Keratinocyte (primary cell): Measurements from ENCODE around the gene WDR3. TPM values are rescaled to one million over a fixed set of nuclear protein-coding genes. Genes with fewer than 3 reads are reported as not detected.

ENCODE experiments used
- DNase-seq: peaks from one replicate; pipeline ENCODE4 v3.0.0-alpha.2; 2011; ENCODE audit warnings: low read depth, missing footprints, low spot score
- FAIRE-seq: peaks from 2 replicates; lab custom pipeline; 2011; peaks lifted over from hg19 to GRCh38; lab: Jason Lieb, UNC
- H2AFZ ChIP-seq: 2 replicates; pipeline ENCODE4 v1.6.0; 2012; ENCODE audit warnings: low read length, control low read depth, inconsistent platforms; ENCODE audit not compliant: control insufficient read depth
- H3K27ac ChIP-seq: 2 replicates; pipeline ENCODE4 v1.5.1; 2011; ENCODE audit warnings: low read length; ENCODE audit not compliant: control insufficient read depth, insufficient read depth
- H3K27me3 ChIP-seq: 3 replicates; pipeline ENCODE4 v1.6.0; 2011; ENCODE audit warnings: low read length; ENCODE audit not compliant: control insufficient read depth, insufficient read depth; ENCODE audit errors: extremely low read depth
- H3K36me3 ChIP-seq, 2 experiments: 2 replicates in 1 of 2; 3 replicates in 1 of 2; pipeline ENCODE4 v1.5.1; 2011; ENCODE audit warnings: low read length in 2 of 2, mild to moderate bottlenecking in 1 of 2; ENCODE audit not compliant: control insufficient read depth in 2 of 2, insufficient read depth in 2 of 2; ENCODE audit errors: extremely low read depth in 1 of 2
- H3K4me1 ChIP-seq: 3 replicates; pipeline ENCODE4 v1.5.1; 2011; ENCODE audit warnings: low read length; ENCODE audit not compliant: control insufficient read depth, insufficient read depth; ENCODE audit errors: extremely low read depth
- H3K4me2 ChIP-seq: 3 replicates; pipeline ENCODE4 v1.6.0; 2011; ENCODE audit warnings: low read depth, low read length; ENCODE audit not compliant: control insufficient read depth, insufficient read depth; ENCODE audit errors: extremely low read depth
- H3K4me3 ChIP-seq, 3 experiments: fragments of 200-600 bp in 1 of 3; sonication (generic) in 1 of 3; 2 replicates in 2 of 3; 3 replicates in 1 of 3; pipeline ENCODE4 v1.5.1; 2011 to 2016; ENCODE audit warnings: low read length in 3 of 3, mild to moderate bottlenecking in 3 of 3, control low read depth in 2 of 3, inconsistent platforms in 1 of 3, low read depth in 1 of 3, mixed read lengths in 1 of 3, mixed run types in 1 of 3, moderate library complexity in 1 of 3; ENCODE audit not compliant: control insufficient read depth in 2 of 3, insufficient read depth in 2 of 3; ENCODE audit errors: extremely low read depth in 1 of 3
- H3K79me2 ChIP-seq: 2 replicates; pipeline ENCODE4 v1.6.0; 2012; ENCODE audit warnings: low read length; ENCODE audit not compliant: control insufficient read depth, insufficient read depth
- H3K9ac ChIP-seq: 3 replicates; pipeline ENCODE4 v1.6.0; 2011; ENCODE audit warnings: low read length; ENCODE audit not compliant: control insufficient read depth, insufficient read depth; ENCODE audit errors: extremely low read depth
- H3K9me1 ChIP-seq: 3 replicates; pipeline ENCODE4 v1.6.0; 2011; ENCODE audit warnings: low read length; ENCODE audit not compliant: control insufficient read depth, insufficient read depth; ENCODE audit errors: extremely low read depth
- H3K9me3 ChIP-seq: 2 replicates; pipeline ENCODE4 v1.5.1; 2012; ENCODE audit warnings: low read depth, low read length; ENCODE audit not compliant: control insufficient read depth
- H4K20me1 ChIP-seq: 3 replicates; pipeline ENCODE4 v1.6.0; 2011; ENCODE audit warnings: low read length; ENCODE audit not compliant: control insufficient read depth, insufficient read depth; ENCODE audit errors: extremely low read depth
- EZH2 ChIP-seq: IDR thresholded peaks from one replicate; pipeline ENCODE4 v1.6.1; 2012; ENCODE audit warnings: inconsistent platforms, mild to moderate bottlenecking, low read length, moderate library complexity
- dilution Hi-C: fragments of 300-500 bp; cut with MboI; formaldehyde crosslinking; loops from one replicate; pipeline ENCODE4 v1.7.0; 2020; ENCODE audit warnings: low sequenced_read_pairs; ENCODE audit not compliant: extremely low pct_ligation_motif_present
- polyA plus RNA-seq, 5 experiments: library from polyadenylated mRNA; depleted of rRNA in 3 of 5; stranded (reverse) in 3 of 5; stranded (forward) in 1 of 5; unstranded in 1 of 5; fragments of >200 nt; gene quantifications; 1 replicate in 1 of 5; 2 replicates in 3 of 5; 3 replicates in 1 of 5; pipeline versions ENCODE4 v1.2.1 to v1.2.3, GENCODE V29; 2011 to 2012; ENCODE audit warnings: missing spikeins in 2 of 5, low read depth in 1 of 5, low replicate concordance in 1 of 5
- TF ChIP-seq, protein P1 (sequence below), 3 experiments: IDR thresholded peaks in 1 of 3; conservative IDR thresholded peaks in 1 of 3; optimal IDR thresholded peaks in 1 of 3; 2 replicates in 2 of 3; 3 replicates in 1 of 3; pipeline versions ENCODE3 to v1.5.1; 2011; ENCODE audit warnings: low read length in 3 of 3, mild to moderate bottlenecking in 3 of 3, moderate library complexity in 2 of 3, control low read depth in 1 of 3, inconsistent platforms in 1 of 3; ENCODE audit not compliant: insufficient read depth in 2 of 3; ENCODE audit errors: extremely low read depth in 1 of 3

Gene WDR3
- polyA plus RNA-seq, 1 donor (not counting 4 experiments of a cell fraction or from before 2014, with no cell fraction given), result 47.8 TPM

DNA sequence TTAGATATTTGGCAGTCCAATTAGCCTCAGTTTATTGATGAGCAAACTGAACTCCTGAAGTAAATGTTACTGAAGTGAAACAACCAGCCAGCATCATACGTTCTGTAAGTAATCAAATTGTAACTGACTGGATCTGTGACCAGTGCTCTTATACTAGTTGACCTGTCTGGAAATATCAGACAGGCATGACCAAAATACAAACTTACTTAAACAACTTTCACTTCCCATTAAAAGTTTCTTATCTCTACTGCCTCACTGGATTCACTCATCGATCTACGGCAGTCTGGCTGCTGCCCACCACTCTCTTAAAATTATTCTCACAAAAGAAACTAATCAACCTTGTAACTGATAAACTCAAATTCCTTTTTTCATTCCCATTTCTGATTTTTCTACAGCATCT, 56.4 kb downstream of the WDR3 start:
- H3K9ac ChIP-seq, result no peak overlapping the region
- H3K4me2 ChIP-seq, result no peak overlapping the region
- TF ChIP-seq, protein P1, sequence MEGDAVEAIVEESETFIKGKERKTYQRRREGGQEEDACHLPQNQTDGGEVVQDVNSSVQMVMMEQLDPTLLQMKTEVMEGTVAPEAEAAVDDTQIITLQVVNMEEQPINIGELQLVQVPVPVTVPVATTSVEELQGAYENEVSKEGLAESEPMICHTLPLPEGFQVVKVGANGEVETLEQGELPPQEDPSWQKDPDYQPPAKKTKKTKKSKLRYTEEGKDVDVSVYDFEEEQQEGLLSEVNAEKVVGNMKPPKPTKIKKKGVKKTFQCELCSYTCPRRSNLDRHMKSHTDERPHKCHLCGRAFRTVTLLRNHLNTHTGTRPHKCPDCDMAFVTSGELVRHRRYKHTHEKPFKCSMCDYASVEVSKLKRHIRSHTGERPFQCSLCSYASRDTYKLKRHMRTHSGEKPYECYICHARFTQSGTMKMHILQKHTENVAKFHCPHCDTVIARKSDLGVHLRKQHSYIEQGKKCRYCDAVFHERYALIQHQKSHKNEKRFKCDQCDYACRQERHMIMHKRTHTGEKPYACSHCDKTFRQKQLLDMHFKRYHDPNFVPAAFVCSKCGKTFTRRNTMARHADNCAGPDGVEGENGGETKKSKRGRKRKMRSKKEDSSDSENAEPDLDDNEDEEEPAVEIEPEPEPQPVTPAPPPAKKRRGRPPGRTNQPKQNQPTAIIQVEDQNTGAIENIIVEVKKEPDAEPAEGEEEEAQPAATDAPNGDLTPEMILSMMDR (optimal IDR thresholded peaks at IDR 0.05 in 1 of 3, IDR thresholded peaks at IDR 0.05 in 1 of 3, conservative IDR thresholded peaks at IDR 0.05 in 1 of 3; ENCODE audit: extremely low read depth in 1 of 3, insufficient read depth in 2 of 3, low read length in 3 of 3), result no peak
- TF ChIP-seq EZH2, result no peak
- DNase-seq (no peak), FAIRE-seq (no peak)
- no peaks in the 10 kb centered on the region for H4K20me1 ChIP-seq
- no peaks in the 10 kb centered on the region for H3K36me3 ChIP-seq
- H3K79me2 ChIP-seq, result no peaks in the 10 kb centered on the region
- no peak overlapping the region for H3K27ac ChIP-seq
- H3K4me3 ChIP-seq, result no peak overlapping the region
- H3K9me3 ChIP-seq, result no peaks in the 10 kb centered on the region
- peaks cover 2% of the 10 kb centered on the region for H3K27me3 ChIP-seq
- H2AFZ ChIP-seq, result no peak overlapping the region
- no peaks in the 10 kb centered on the region for H3K4me1 ChIP-seq
- dilution Hi-C loops, result no loop called here
- no peaks in the 10 kb centered on the region for H3K9me1 ChIP-seq

DNA sequence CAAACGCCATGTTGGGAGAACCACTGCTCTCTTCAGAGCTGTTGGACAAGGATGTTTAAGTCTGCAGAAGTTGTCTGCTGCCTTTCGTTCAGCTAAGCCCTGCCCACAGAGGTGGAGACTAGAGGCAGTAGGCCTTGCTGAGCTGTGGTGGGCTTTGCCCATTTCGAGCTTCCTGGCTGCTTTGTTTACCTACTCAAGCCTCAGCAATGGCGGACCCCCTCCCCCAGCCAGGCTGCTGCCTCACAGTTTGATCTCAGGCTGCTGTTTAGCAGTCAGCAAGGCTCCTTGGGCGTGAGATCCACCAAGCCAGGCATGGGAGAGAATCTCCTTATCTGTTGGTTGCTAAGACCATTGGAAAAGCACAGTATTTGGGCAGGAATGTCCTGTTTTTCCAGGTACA, 74.8 kb downstream of the WDR3 start:
- H3K27me3 ChIP-seq, result no peaks in the 10 kb centered on the region
- no peak overlapping the region for H3K4me3 ChIP-seq
- TF ChIP-seq, protein P1 (optimal IDR thresholded peaks at IDR 0.05 in 1 of 3, IDR thresholded peaks at IDR 0.05 in 1 of 3, conservative IDR thresholded peaks at IDR 0.05 in 1 of 3; ENCODE audit: extremely low read depth in 1 of 3, insufficient read depth in 2 of 3, low read length in 3 of 3), result no peak
- no peak for TF ChIP-seq EZH2
- no peaks in the 10 kb centered on the region for H3K79me2 ChIP-seq
- no peaks in the 10 kb centered on the region for H3K9me1 ChIP-seq
- no peak overlapping the region for H3K9ac ChIP-seq
- H3K9me3 ChIP-seq, result no peaks in the 10 kb centered on the region
- no peaks in the 10 kb centered on the region for H3K4me1 ChIP-seq
- H4K20me1 ChIP-seq, result no peaks in the 10 kb centered on the region
- H3K4me2 ChIP-seq, result no peak overlapping the region
- dilution Hi-C loops, result no loop called here
- FAIRE-seq, result no peak
- H2AFZ ChIP-seq, result no peak overlapping the region
- H3K27ac ChIP-seq, result no peak overlapping the region
- DNase-seq, result no peak
- no peaks in the 10 kb centered on the region for H3K36me3 ChIP-seq
